Fibroblast of pulmonary artery (primary cell): ENCODE results near the gene RIPK3.

Experiments
- DNase-seq: peaks from one replicate; pipeline ENCODE4 v3.0.0-alpha.2; 2010; ENCODE audit warnings: low read depth
- H3K4me3 ChIP-seq: replicated peaks from 2 replicates; pipeline ENCODE4 v1.5.1; 2011; ENCODE audit warnings: low read depth, mild to moderate bottlenecking, control low read depth, low read length, moderate library complexity
- TF ChIP-seq, protein P1 (sequence below): IDR thresholded peaks from 2 replicates; pipeline ENCODE4 v1.5.1; 2011; ENCODE audit warnings: mild to moderate bottlenecking, control low read depth, low read length, inconsistent platforms; ENCODE audit errors: missing control alignments

The RIPK3 gene

DNA sequence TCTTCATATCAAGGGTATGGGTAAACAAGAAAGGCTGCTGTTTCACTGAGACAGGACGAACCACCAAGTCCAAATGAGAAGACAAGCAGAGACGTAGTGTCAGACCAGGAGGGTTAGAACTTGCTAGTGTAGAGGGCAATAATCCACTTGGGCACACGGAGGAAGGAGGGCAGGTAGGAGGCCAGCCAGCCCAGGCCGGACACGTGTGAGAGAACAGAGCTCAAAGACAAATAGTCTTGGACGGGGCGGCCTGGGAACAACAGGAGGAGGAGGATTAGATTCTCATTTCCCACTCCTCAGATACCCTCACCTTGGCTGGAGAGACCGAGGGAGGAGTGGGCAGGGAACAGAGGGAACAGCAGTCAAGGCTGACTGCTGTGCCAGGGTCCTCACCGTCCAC, 49.0 kb downstream of the RIPK3 start:
- H3K4me3 ChIP-seq: no peak overlapping the region
- DNase-seq: no peak
- TF ChIP-seq, protein P1, sequence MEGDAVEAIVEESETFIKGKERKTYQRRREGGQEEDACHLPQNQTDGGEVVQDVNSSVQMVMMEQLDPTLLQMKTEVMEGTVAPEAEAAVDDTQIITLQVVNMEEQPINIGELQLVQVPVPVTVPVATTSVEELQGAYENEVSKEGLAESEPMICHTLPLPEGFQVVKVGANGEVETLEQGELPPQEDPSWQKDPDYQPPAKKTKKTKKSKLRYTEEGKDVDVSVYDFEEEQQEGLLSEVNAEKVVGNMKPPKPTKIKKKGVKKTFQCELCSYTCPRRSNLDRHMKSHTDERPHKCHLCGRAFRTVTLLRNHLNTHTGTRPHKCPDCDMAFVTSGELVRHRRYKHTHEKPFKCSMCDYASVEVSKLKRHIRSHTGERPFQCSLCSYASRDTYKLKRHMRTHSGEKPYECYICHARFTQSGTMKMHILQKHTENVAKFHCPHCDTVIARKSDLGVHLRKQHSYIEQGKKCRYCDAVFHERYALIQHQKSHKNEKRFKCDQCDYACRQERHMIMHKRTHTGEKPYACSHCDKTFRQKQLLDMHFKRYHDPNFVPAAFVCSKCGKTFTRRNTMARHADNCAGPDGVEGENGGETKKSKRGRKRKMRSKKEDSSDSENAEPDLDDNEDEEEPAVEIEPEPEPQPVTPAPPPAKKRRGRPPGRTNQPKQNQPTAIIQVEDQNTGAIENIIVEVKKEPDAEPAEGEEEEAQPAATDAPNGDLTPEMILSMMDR: no peak

DNA sequence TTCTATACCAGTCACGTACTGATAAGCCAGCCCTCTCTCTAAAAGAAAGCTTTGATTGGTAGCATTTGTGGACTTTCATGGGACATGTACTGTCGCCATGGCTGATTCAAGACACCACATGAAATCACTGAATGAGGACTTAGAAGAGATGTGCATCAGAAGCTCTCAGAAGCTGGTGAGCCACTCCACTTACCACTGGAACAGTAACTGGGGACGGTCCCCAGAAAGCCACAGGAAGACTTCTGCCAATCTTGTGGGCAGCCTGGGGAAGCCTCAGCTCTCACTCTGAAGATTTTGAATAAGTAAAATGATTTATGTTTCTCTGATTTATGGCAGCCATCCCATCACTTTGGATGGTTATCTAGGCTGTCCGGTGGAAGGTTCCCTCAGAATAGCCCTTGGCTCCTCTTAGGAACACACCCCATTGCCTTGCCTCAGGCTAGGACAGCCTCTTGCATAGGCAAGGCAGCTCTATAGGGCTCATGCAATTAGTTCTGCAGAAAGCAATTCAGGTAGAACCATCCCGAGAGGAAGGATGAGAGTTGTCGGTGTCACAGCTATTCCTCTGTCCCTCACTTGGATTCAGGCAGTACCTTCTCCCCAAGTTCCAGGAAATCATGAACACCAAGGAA, 50.0 kb downstream of the RIPK3 start:
- DNase-seq: no peak
- H3K4me3 ChIP-seq: no peak overlapping the region
- TF ChIP-seq, protein P1: no peak

DNA sequence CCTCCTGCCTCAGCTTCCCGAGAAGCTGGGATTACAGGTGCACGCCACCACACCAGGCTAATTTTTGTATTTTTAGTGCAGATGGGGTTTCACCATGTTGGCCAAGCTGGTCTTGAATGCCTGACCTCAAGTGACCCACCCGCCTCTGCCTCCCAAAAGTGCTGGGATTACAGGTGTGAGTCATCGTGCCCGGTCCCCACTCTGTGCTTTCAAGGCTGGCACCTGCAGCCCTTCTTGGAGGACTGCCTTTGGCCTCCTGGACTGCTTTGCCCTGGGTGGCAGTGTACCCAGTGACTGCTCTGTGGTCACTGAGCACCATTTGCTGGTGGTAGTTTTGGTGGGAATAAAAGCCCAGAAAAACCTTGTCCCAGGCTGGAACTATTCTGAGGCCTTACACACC, 52.8 kb downstream of the RIPK3 start:
- no peak for DNase-seq
- no peak overlapping the region for H3K4me3 ChIP-seq
- TF ChIP-seq, protein P1: no peak
